Measurements from ENCODE around the gene LYZL1.
"Not testable (repeated sequence)": the region's sequence is repeated elsewhere in the genome, so short reads cannot be mapped to it uniquely, and the experiment has no call there.

Gene LYZL1

GRCh38 chr10:29288906-29289305 is at the start of gene LYZL1:
TSS of gene LYZL1 (plus strand) at chr10:29289070. CDS start at chr10:29291868, 2,798 bp downstream.
- DNase-seq, result not testable (repeated sequence)

GRCh38 chr10:29239569-29240472 is 49.0 kb upstream of the LYZL1 start:
- DNase-seq, result no peak

- DNase-seq, result peak; percentile 64
Measured at GRCh38 chr10:29240986-29241660, 47.7 kb upstream of the LYZL1 start.

GRCh38 chr10:29241925-29242324 is 46.9 kb upstream of the LYZL1 start:
- no peak for DNase-seq

GRCh38 chr10:29243066-29243465 is 45.8 kb upstream of the LYZL1 start:
- no peak for DNase-seq

GRCh38 chr10:29243750-29244149 is 45.1 kb upstream of the LYZL1 start:
- peak; percentile 35 for DNase-seq

- DNase-seq, result no peak
Measured at GRCh38 chr10:29244978-29245377, 43.9 kb upstream of the LYZL1 start.

- peak; percentile 63 for DNase-seq
Measured at GRCh38 chr10:29245476-29245875, 43.4 kb upstream of the LYZL1 start.

- DNase-seq, result no peak
Measured at GRCh38 chr10:29246449-29246848, 42.4 kb upstream of the LYZL1 start.

- DNase-seq, result no peak
Measured at GRCh38 chr10:29248158-29248557, 40.7 kb upstream of the LYZL1 start.

GRCh38 chr10:29249018-29249417 is 39.9 kb upstream of the LYZL1 start:
- DNase-seq, result no peak

- DNase-seq, result no peak
Measured at GRCh38 chr10:29250066-29250465, 38.8 kb upstream of the LYZL1 start.

GRCh38 chr10:29252811-29253689 is 35.8 kb upstream of the LYZL1 start:
- peak; percentile 81 for DNase-seq

- no peak for DNase-seq
Measured at GRCh38 chr10:29253690-29254029, 35.2 kb upstream of the LYZL1 start.

- no peak for DNase-seq
Measured at GRCh38 chr10:29254123-29255046, 34.5 kb upstream of the LYZL1 start.

- no peak for DNase-seq
Measured at GRCh38 chr10:29255104-29255503, 33.8 kb upstream of the LYZL1 start.

- no peak for DNase-seq
Measured at GRCh38 chr10:29256019-29256418, 32.9 kb upstream of the LYZL1 start.

- no peak for DNase-seq
Measured at GRCh38 chr10:29256586-29256985, 32.3 kb upstream of the LYZL1 start.

GRCh38 chr10:29257106-29257783 is 31.6 kb upstream of the LYZL1 start:
- peak; percentile 71 for DNase-seq

- no peak for DNase-seq
Measured at GRCh38 chr10:29257784-29258135, 31.1 kb upstream of the LYZL1 start.

GRCh38 chr10:29259498-29259897 is 29.4 kb upstream of the LYZL1 start:
- no peak for DNase-seq

- DNase-seq, result no peak
Measured at GRCh38 chr10:29263506-29263905, 25.4 kb upstream of the LYZL1 start.
